ENCODE results near the gene HOXA5.

- TF ChIP-seq CTCF (IDR thresholded peaks at IDR 0.05): no peak
- TF ChIP-seq POLR2A (IDR thresholded peaks at IDR 0.05): no peak
These were observed 45.2 kb upstream of the HOXA5 start for GRCh38 chr7:27188386-27189294.
